Measurements from ENCODE around the gene COQ8A.
"Not testable (repeated sequence)": the region's sequence is repeated elsewhere in the genome, so short reads cannot be mapped to it uniquely, and the experiment has no call there.

The COQ8A gene

DNA sequence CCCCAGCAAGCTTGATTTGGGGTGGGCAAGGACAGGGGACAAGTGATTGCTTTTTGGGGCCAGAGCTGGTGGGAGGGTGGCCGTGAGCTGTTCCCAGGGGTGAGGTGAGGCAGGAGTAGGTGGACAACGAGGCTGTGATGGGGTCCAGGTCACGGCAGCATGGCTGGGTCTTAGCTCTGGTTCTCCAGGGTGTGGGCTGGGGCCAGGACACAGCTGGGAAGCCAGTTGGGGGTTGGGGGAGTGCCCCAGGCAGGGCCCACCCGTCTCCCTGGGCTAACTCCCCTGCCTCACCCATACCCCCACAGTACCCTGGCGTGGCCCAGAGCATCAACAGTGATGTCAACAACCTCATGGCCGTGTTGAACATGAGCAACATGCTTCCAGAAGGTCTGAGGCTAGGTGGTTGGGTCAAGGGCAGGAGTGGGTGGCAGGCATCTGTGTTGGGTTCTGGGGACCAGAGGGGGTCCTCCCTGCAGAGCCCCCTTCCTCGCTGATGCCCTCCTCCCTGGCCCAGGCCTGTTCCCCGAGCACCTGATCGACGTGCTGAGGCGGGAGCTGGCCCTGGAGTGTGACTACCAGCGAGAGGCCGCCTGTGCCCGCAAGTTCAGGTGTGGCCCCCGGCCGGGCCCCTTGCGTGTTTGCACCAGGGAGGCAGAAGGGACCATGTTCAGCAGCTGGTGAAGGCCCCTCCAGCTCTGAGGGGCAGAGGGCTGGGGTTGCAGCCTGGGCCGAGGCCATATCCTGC is 43.3 kb downstream of the COQ8A start:
- no peak for DNase-seq (ENCODE audit: low read depth in 2 of 2, low spot score in 1 of 2)

DNA sequence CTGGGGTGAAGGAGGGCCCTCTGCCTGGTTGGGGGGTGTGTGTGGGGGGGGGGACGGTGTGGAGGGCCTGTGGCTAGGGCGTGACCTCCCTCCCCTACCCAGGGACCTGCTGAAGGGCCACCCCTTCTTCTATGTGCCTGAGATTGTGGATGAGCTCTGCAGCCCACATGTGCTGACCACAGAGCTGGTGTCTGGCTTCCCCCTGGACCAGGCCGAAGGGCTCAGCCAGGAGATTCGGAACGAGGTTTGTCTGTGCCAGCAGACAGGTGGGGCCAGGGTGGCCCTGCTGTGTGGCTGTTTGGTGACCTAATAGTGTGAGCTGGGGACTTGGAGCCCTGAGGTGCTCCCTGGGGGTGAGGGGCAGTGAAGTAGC is 43.9 kb downstream of the COQ8A start:
- DNase-seq (ENCODE audit: low read depth in 2 of 2, low spot score in 1 of 2): no peak

DNA sequence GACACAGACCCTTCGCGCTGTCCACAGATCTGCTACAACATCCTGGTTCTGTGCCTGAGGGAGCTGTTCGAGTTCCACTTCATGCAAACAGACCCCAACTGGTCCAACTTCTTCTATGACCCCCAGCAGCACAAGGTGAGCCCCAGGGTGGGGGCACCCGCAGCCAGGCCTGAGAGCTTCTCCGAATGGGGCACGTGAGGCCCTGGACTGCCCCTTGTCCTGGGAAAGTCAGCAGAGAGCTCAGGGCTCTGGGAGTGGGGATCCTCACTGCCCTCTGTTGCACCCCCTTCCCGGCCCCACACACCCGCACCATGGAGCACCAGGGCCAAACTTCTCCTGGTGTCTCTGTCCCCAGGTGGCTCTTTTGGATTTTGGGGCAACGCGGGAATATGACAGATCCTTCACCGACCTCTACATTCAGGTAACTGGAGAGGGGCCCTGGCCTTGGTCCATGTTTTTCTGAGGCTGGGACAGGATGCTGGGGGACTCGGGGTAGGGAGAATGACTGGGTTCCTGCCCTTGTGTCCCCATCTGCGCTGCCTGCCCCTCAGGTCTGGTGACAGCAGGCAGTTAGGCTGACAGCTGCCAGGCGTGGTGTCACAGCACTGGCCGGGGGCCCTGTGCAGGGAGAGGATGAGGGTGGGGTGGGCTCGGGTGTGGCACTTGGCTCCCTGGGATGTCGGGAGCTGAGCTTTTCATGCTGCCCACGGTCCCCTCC is 44.6 kb downstream of the COQ8A start:
- DNase-seq (ENCODE audit: low read depth in 2 of 2, low spot score in 1 of 2): no peak

DNA sequence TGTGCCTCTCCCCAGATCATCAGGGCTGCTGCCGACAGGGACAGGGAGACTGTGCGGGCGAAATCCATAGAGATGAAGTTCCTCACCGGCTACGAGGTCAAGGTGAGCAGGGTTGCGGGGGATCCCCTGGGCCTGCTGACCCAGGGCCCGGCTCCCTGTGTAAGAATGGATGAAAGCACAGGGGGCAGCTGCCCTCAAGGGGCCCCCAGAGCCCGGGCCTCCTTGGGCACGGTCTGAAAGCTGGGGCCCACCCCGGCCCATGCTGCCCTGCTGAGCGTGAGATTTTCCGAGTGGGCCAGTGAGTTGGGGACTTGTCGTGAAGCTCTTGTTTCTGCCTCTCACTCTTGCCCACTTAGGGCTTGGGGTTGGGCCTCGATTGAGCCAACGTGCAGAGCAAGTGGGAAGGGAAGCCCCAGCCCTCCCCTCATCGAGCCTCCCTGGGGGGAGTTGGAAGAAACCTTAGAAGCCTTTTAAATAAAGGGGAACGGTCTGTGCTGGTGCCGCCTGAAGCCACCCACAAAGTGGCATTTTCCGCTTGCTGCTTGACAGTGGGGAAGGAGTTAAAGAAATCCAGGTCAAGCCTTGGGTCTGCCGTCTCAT is 45.2 kb downstream of the COQ8A start:
- DNase-seq (ENCODE audit: low read depth in 2 of 2, low spot score in 1 of 2): no peak

DNA sequence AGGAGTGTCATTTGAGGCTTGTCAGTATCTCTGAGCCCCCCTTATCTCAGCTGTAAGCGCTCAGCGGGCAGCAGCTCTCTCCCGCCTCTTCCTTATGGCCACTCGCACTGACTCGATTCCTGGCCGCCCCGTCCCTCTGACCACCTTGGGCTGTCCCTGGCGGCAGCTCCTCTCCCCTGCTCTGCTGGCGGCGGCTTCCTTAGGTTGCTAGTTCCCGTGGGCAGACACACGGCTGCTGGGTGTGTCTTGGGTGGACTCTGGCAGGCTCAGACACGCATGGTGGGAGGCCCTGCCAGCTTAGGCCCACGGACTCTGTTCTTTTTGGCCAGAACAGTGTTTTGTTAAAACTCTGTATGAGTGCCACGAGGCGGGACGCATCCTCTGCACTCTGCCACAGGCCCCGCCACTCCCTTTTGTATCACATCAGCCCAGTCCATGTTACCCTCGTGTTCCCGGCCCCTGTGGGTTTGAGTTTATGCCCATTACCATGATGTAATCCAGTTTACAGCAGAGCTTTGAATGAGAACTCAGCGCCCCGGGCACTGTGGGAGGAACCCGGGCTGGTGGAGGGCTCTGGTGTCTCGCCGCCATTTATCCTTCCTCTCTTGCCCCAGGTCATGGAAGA is 45.9 kb downstream of the COQ8A start:
- no peak for DNase-seq (ENCODE audit: low read depth in 2 of 2, low spot score in 1 of 2)

DNA sequence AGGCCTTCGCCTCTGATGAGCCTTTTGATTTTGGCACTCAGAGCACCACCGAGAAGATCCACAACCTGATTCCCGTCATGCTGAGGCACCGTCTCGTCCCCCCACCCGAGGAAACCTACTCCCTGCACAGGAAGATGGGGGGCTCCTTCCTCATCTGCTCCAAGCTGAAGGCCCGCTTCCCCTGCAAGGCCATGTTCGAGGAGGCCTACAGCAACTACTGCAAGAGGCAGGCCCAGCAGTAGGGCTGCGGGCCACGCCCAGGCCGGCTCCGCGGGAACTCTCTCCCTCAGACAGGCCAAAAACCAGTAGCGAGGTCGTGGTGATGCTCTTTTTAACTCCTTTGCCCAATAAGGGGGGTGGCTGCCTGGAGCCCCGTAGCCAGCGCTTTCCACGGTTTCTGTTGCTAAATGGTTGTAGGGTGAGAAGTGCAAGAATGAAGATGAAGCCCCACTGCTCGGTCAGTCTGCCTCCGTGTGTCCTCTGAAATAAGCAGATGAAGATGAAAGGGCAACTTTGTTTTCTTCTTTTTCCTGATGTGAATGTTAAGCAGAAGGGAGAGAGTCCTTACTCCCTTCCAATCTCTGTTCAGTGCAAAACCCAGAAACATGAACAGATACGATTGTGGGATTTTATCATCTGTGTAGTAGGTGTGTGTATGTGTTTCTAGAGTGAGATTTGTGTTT is 46.5 kb downstream of the COQ8A start:
- no peak for DNase-seq (ENCODE audit: low read depth in 2 of 2, low spot score in 1 of 2)

DNA sequence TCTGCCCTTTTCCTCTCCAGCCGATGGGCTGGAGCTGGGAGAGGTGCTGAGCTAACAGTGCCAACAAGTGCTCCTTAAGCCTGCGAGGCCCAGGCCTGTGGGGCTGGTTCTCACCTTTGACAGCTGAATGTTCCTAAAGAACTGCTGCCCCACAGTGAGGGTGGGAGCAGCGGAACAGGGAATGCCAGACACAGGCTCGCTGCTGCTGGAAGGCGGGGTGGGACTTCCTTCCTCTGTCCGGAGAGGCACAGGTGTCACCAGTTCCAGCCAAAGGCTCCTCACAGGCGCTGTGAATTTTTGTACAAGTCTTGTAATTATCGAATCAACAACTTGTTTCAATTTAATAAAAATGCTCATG is 47.1 kb downstream of the COQ8A start:
- DNase-seq (ENCODE audit: low read depth in 2 of 2, low spot score in 1 of 2): no peak

DNA sequence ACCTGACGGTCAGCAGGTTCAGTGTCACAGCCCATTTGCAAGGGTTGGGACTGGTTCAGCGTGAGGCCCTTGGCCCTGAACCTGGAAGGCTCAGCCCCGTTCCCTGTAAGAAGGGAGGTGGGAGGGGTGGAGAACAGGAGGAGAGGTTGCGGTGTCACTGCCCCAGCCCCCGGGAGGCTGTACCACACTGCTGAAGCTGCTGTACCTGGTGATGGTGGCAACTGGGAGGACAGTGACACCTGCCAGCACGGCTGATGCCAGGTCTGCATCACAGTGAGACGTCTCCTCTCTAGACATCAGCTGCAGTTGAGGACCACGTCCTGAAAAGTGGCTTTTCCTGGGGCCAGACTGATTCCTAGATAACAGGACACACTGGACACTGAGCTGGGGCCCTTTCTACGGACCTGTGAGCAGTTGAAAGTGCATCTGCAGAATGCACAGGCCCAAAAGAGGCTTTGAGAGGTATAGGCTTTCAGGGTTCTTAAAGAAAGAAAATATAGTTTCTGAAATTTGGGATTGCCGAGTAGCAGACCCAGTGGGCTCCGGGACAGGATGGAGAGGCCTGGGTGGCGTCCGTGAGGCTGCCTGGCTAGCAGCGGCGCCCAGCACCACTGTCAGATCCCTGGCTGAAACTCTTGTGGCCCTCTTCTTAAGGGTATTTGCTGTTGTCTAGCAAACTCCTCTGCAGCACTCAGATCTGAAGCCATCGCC is 47.7 kb downstream of the COQ8A start:
- no peak for DNase-seq (ENCODE audit: low read depth in 2 of 2, low spot score in 1 of 2)

DNA sequence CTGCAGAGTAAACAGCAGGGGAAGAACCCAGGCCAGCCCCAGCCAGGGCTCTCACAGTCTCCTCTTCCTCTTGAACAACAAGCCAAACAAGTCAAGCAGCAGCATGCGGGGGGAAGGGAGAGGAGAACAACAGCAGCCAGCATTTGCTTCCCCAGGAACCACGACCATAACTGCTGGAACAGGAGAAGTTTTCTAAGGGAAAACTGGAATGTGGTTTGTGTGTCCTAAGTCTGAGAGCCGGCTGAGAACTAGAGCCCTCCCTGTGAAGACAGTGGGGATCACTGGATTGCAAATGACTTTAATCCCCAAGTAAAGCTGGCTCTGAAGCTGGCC is 48.2 kb downstream of the COQ8A start:
- no peak for DNase-seq (ENCODE audit: low read depth in 2 of 2, low spot score in 1 of 2)

DNA sequence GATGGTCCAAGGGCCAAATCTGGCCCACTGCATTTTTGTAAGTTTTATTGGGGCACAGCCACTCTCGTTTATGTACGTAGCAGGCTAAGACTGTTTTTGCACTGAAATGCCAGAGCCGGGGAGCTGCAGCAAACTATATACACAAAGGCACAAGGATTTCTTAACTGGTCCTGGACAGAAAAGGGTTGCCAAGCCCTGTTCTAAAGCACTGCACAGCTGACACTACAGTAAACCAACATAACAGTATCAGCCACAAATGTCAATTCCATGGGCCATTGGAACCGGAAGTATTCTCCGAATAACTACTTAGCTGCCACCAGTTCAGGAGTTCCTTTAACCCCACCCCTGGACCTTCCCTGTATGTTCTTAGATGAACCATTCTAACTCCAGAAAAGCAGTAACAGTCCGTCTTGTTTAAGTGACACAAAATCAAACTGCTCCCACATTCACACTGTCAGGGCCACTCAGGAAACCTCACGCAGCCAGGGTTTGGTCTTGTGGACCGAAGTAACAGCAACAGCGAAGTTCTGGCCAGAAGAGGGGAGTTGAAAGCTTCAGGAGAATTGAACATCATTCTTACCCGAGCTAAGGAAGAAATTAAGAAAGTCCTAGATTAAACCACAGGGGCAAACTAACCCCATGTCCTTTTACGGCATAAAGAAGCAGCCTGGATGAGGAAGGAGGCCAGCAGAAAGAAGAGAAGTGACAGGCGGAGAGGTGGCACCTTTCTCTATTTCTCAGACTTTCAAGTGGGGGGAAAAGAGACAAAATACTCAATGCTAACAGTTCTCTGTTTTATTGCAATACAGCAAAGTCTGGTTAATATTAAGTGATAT is 49.2 kb downstream of the COQ8A start:
- DNase-seq (ENCODE audit: low read depth in 2 of 2, low spot score in 1 of 2): no peak

DNA sequence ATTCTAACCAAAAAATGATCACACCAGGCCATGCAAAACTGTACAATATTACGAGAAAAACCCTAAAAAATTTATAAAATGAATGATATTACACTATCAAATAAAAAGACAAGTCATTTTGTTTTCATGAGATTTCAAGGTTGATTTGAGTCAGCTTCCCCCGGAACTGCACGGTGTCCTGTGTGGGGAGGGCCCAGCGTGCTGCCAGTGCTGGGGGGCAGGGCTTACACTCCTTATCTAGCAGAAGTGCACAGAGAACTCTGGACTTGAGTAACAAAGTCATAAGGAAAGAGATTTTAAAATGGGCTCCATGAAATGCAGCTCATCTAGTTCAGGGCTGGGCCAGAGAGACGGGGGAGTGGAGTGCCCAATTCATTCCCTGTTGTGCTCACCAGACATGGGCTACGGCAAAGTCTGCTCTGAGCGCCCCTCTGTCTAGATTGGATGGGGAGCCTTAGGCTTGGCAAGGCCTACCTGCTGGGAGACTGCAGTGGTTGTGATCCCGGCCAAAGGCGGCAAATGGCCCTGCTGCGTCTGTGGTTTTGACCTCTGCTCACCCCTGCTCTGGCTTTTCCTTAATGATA is 50.1 kb downstream of the COQ8A start:
- no peak for DNase-seq (ENCODE audit: low read depth in 2 of 2, low spot score in 1 of 2)

DNA sequence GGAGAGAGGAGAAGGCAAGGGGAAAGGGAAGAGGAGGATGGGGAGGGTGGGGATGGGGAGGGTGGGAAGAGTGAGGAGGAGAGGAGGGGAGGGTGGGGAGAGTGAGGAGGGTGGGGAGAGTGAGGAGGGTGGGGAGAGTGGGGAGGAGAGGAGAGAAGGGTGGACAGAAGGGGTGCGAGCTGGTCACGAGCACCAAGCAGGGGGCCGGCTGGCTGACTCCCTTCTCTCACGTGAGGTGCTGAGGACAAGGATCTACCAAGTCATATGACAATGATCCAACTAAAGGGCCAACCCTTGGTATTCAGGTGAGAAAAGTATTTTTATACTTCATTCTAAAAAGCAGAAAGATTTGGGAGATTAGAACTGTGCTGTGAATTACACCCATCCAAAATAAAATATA is 51.8 kb downstream of the COQ8A start:
- DNase-seq (ENCODE audit: low read depth in 2 of 2, low spot score in 1 of 2): no peak

DNA sequence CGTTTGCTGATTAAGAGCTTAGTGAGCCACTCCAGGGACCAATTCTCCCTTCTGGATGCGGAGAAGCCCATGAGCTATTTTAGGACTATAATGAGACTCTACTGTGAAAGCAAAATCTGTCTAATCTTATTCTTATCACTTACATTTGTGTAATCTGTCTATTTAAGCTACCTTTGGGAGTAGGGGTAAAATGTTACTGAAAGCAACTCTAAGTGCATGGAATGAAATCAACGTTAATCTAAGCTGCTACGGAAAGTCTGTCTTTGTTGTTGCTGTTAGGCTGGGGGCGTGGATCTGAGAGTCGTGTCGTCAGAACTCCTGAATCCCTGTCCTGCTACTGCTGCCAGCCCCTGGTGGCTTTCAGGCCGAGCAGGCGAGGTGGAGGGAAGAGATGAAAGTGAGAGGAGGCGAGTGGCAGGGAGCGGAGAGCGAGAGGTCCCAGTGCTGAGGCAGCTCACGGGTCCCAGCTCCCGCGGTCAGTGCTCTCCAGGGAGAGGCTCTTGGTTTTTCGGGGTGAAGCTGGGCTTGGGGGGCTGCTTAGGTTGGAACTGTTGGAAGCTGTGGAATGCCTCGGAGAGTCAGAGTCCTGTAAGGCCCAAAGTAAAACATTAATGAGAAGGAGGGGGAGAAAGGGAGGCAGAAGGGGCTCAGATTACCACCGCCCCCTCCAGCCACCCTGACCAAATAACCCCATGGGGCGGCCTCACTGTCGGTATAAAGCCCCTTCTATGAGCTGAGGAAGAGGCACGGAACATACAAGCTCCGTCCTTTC is 53.9 kb downstream of the COQ8A start:
- DNase-seq (ENCODE audit: low read depth in 2 of 2, low spot score in 1 of 2): no peak

DNA sequence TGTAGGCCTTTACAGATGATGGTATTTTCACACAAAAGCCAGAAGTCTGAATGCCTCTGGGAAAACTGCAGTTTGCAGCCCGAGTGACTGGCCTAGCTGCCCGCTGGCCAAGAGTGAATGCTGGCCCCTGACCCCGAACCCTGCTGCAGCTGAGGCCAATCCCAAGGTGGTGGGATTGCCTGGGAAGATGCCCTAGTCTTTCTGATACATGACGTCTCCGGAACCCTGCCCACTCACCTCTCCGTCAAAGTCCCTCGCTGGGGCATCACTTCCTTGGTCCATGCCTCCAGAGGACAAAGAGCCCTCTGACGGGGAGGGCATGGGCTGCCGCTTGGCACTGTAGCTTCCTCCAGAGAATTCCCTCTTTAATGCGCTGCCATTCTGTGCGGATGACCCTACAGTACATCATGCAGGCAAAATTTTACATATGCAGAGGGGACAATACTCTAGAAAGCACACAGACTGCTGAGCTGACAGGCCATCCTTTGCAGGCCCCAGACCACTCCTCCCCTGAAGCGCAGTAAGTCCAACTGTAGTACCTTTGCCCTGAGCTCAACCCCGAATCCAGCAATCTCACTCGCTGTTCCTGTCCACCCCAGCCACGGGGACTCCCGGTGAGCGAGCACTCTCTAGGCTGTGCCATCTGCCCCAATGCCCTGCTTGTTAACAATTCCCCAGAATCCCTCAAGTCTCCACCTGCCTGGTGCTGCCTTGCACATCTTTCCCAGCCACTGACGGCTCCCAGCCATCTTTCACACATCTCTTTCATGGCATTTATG is 54.7 kb downstream of the COQ8A start:
- DNase-seq (ENCODE audit: low read depth in 2 of 2, low spot score in 1 of 2): no peak

DNA sequence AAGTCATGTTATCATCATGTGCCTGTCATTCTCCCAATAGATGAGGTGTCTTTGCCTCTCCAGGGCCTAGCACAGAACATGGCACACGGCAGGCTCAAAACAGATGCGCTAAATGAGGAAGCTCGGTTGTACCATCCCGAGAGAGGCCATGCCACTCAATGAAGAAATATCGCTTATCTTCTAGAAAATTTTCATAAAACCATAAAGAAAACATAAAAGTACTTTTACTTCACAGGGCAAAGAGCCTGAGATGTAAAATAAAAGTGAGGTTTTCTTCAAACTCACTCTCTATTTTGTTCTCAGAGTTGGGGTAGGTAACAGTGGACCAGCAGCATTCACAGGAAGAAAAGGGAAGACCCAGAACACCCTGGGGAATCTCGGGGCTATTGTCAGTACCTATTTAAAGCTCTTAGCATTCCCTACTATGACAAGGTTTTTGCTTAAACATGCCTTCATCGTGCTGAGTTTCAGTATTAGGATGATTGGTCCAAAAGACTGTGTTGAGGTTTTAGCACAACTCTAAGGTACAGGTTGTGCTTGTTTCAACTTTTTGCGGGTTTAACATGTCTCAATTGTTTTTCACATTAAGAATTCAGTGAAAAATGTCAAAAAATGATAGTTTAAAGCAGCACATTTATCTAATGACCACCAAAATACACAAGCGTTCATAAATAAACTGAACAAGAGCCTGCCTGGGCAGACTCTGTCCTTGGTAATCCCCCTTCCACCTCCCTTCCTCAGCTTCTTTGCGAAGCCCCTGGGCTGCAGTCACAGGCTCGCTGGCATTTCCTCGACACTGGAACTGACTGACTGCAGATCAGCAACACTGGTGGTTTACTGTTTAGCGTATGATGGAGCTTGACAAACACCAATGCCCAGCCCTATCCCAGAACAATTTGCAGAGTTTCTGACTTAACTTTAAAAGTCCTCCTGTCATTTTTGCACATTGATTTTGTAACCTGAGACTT is 55.6 kb downstream of the COQ8A start:
- no peak for DNase-seq (ENCODE audit: low read depth in 2 of 2, low spot score in 1 of 2)

DNA sequence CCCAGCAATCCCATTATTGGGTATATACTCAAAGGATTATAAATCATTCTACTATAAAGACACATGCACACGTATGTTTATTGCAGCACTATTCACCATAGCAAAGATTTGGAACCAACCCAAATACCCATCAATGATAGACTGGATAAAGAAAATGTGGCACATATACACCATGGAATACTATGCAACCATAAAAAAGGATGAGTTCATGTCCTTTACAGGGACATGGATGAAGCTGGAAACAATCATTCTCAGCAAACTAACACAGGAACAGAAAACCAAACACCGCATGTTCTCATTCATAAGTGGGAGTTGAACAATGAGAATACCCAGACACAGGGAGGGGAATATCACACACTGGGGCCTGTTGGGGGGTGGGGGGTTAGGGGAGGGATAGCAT is 59.5 kb downstream of the COQ8A start:
- DNase-seq (ENCODE audit: low read depth in 2 of 2, low spot score in 1 of 2): not testable (repeated sequence)

DNA sequence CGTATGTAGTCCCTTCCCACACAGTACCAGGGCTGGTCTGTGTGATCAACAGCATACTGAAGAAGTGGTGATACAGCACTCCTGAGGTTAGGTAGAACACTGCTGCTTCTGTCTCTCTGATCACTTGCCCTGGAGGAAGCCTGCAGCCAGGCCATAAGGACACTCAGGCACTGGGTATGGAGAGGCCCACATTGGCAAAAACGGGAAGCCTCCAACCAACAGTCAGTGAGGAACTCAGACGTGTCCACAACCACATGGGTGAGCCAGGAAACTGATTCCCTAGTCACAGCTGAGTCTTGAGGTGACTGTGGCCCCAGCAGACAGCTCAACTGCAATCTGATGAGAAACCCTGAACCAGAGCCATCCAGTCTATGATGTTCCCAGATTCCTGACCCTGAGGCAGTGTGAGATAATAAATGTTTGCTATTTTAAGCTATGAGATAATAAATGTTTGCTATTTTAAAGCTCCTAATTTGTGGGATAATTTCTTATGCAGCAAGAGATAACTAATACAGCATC is 62.5 kb downstream of the COQ8A start:
- no peak for DNase-seq (ENCODE audit: low read depth in 2 of 2, low spot score in 1 of 2)
